ENCODE results near the gene LMX1B.

- TF ChIP-seq POLR2A (IDR thresholded peaks at IDR 0.05; ENCODE audit: low read length) = no peak
- TF ChIP-seq GATA1 (IDR thresholded peaks at IDR 0.05; ENCODE audit: low read depth, low read length) = no peak
Observed at GRCh38 chr9:126607086-126607485, 6.6 kb upstream of the LMX1B start.

Data from erythroblast (primary cell).